Keratinocyte (primary cell): ENCODE results near the gene DCDC2B.

Experiments used
- CTCF ChIP-seq, 3 experiments: IDR thresholded peaks in 1 of 3; conservative IDR thresholded peaks in 1 of 3; optimal IDR thresholded peaks in 1 of 3; 2 replicates in 2 of 3; 3 replicates in 1 of 3; pipeline versions ENCODE3 to v1.5.1; 2011; ENCODE audit warnings: low read length in 3 of 3, mild to moderate bottlenecking in 3 of 3, moderate library complexity in 2 of 3, control low read depth in 1 of 3, inconsistent platforms in 1 of 3; ENCODE audit not compliant: insufficient read depth in 2 of 3; ENCODE audit errors: extremely low read depth in 1 of 3
- EZH2 ChIP-seq: IDR thresholded peaks from one replicate; pipeline ENCODE4 v1.6.1; 2012; ENCODE audit warnings: inconsistent platforms, mild to moderate bottlenecking, low read length, moderate library complexity

- no peak for TF ChIP-seq CTCF (optimal IDR thresholded peaks at IDR 0.05 in 1 of 3, IDR thresholded peaks at IDR 0.05 in 1 of 3, conservative IDR thresholded peaks at IDR 0.05 in 1 of 3; ENCODE audit: extremely low read depth in 1 of 3, insufficient read depth in 2 of 3, low read length in 3 of 3)
- no peak for TF ChIP-seq EZH2
Observed at GRCh38 chr1:32242341-32242851, 33.5 kb downstream of the DCDC2B start.
